K562 (cell line): ENCODE data around the gene ZNF140. TPM values are rescaled to one million over a fixed set of nuclear protein-coding genes. Genes with fewer than 3 reads are reported as not detected.
A peak's percentile ranks its signal among the peaks of the same experiment; 100 is the strongest.

Experiments used
- CAMTA2 ChIP-seq: fragments of 250-450 bp; sonication (Bioruptor Pico); conservative IDR thresholded peaks from 2 replicates; pipeline ENCODE4 v1.5.1; 2022
- CBX1 ChIP-seq: sonication (generic); IDR thresholded peaks from 2 replicates; pipeline ENCODE4 v1.6.1; 2016; ENCODE audit warnings: antibody characterized with exemption, low read depth, mild to moderate bottlenecking
- CGGBP1 ChIP-seq: fragments of 250-450 bp; sonication (Bioruptor Pico); IDR thresholded peaks from 2 replicates; pipeline ENCODE4 v1.9.0; 2021; ENCODE audit warnings: mild to moderate bottlenecking
- DEAF1 ChIP-seq: fragments of 450-650 bp; formaldehyde crosslinking; IDR thresholded peaks from 2 replicates; pipeline ENCODE4 v1.4.0; 2020; ENCODE audit warnings: mild to moderate bottlenecking, moderate library complexity
- EP400 ChIP-seq: fragments of 450-650 bp; IDR thresholded peaks from 2 replicates; pipeline ENCODE4 v1.6.1; 2017; ENCODE audit warnings: antibody characterized with exemption, mild to moderate bottlenecking, moderate library complexity
- ERF ChIP-seq: fragments of 450-650 bp; formaldehyde crosslinking; IDR thresholded peaks from 2 replicates; pipeline ENCODE4 v1.4.0; 2020; ENCODE audit warnings: mild to moderate bottlenecking, mixed read lengths
- FOXA1 ChIP-seq: fragments of 450-650 bp; IDR thresholded peaks from 2 replicates; pipeline ENCODE4 v1.6.1; 2016; ENCODE audit warnings: mild to moderate bottlenecking, borderline replicate concordance
- HMGN3 ChIP-seq: IDR thresholded peaks from 2 replicates; pipeline ENCODE4 v1.6.1; 2011; ENCODE audit warnings: borderline replicate concordance, low read depth, mild to moderate bottlenecking, mixed read lengths, low read length; ENCODE audit not compliant: insufficient read length; ENCODE audit errors: extremely low read depth
- NONO ChIP-seq, 2 experiments: fragments of 200-400 bp in 1 of 2; fragments of 450-650 bp in 1 of 2; formaldehyde crosslinking in 1 of 2; IDR thresholded peaks; 2 replicates each; pipeline ENCODE4 v1.6.1; 2017; ENCODE audit warnings: low read depth in 2 of 2, mild to moderate bottlenecking in 2 of 2, moderate library complexity in 2 of 2, low read length in 1 of 2
- POLR2B ChIP-seq: fragments of 450-650 bp; IDR thresholded peaks from 2 replicates; pipeline ENCODE4 v1.6.1; 2018; ENCODE audit warnings: low read depth; ENCODE audit not compliant: partially characterized antibody
- POU5F1 ChIP-seq: fragments of 150-350 bp; IDR thresholded peaks from 2 replicates; pipeline ENCODE4 v1.6.1; 2014; ENCODE audit warnings: borderline replicate concordance, low read length, low read depth, mild to moderate bottlenecking; ENCODE audit not compliant: partially characterized antibody
- RBM25 ChIP-seq: fragments of 200-400 bp; formaldehyde crosslinking; IDR thresholded peaks from 2 replicates; pipeline ENCODE4 v1.6.1; 2018; ENCODE audit warnings: low read length, low read depth, moderate library complexity; ENCODE audit not compliant: severe bottlenecking
- SP2 ChIP-seq: IDR thresholded peaks from 2 replicates; pipeline ENCODE4 v1.6.1; 2011; ENCODE audit warnings: mild to moderate bottlenecking, low read depth, low read length, moderate library complexity; ENCODE audit not compliant: poor library complexity, severe bottlenecking; ENCODE audit errors: extremely low read depth
- SRF ChIP-seq, 2 experiments: fragments of 250-450, 450-650 bp in 1 of 2; sonication (Bioruptor Pico) in 1 of 2; sonication (generic) in 1 of 2; formaldehyde crosslinking; IDR thresholded peaks; 2 replicates each; pipeline versions ENCODE4 v1.5.0 to v1.5.1; 2020 to 2022; ENCODE audit warnings: mild to moderate bottlenecking in 1 of 2, missing genetic modification reagents in 1 of 2
- TBL1XR1 ChIP-seq, 2 experiments: IDR thresholded peaks; 2 replicates each; pipeline ENCODE4 v1.6.1; 2012; ENCODE audit warnings: improper control_type of control experiment in 2 of 2, low read length in 2 of 2, mild to moderate bottlenecking in 1 of 2
- TEAD1 ChIP-seq, 2 experiments: fragments of 450-650 bp in 1 of 2; sonication (generic) in 1 of 2; formaldehyde crosslinking; IDR thresholded peaks; 2 replicates each; pipeline versions ENCODE4 v1.4.0 to v1.8.0; 2020 to 2022; ENCODE audit warnings: mild to moderate bottlenecking in 2 of 2, missing genetic modification reagents in 1 of 2
- U2AF1 ChIP-seq: fragments of 200-400 bp; formaldehyde crosslinking; optimal IDR thresholded peaks from 2 replicates; pipeline ENCODE3; 2017; ENCODE audit warnings: mild to moderate bottlenecking, low read depth, low read length, moderate library complexity
- ZBTB1 ChIP-seq: sonication (generic); formaldehyde crosslinking; IDR thresholded peaks from 2 replicates; pipeline ENCODE4 v1.8.1; 2023; ENCODE audit warnings: missing genetic modification reagents, low read depth, mild to moderate bottlenecking, borderline replicate concordance
- ZC3H11A ChIP-seq: IDR thresholded peaks from 2 replicates; pipeline ENCODE4 v1.6.1; 2012; ENCODE audit warnings: low read depth, low read length, improper control_type of control experiment
- ZFP36 ChIP-seq: fragments of 150-350 bp; IDR thresholded peaks from 2 replicates; pipeline ENCODE4 v1.6.1; 2018; ENCODE audit warnings: low read length, low read depth; ENCODE audit not compliant: partially characterized antibody
- ZNF224 ChIP-seq: sonication (generic); formaldehyde crosslinking; IDR thresholded peaks from 2 replicates; pipeline ENCODE4 v1.8.0; 2022; ENCODE audit warnings: mild to moderate bottlenecking, missing genetic modification reagents
- ZNF239 ChIP-seq: fragments of 250-450 bp; sonication (Bioruptor Pico); IDR thresholded peaks from 2 replicates; pipeline ENCODE4 v1.4.0; 2020; ENCODE audit warnings: mild to moderate bottlenecking
- ZNF347 ChIP-seq: fragments of 450-650 bp; formaldehyde crosslinking; IDR thresholded peaks from 2 replicates; pipeline ENCODE4 v1.4.0; 2020; ENCODE audit warnings: low read depth, mild to moderate bottlenecking, moderate library complexity
- ZNF408 ChIP-seq: fragments of 250-450 bp; sonication (Bioruptor Pico); IDR thresholded peaks from 2 replicates; pipeline ENCODE4 v1.4.0; 2020; ENCODE audit warnings: low read depth, mild to moderate bottlenecking, moderate library complexity
- ZNF512 ChIP-seq: IDR thresholded peaks from 2 replicates; pipeline ENCODE4 v1.6.1; 2016; ENCODE audit warnings: missing genetic modification characterization, missing compliant biosample characterization
- polyA plus RNA-seq, 8 experiments: library from polyadenylated mRNA; depleted of rRNA in 4 of 8; stranded (reverse) in 5 of 8; unstranded in 3 of 8; fragments of >200 nt; fragmentation: Nextera tagmentation in 2 of 8; fragmentation: Illumina TruSeq in 1 of 8; extraction: Ambion mirVana in 2 of 8; extraction: Trizol in 1 of 8; gene quantifications; 2 replicates each; pipeline versions ENCODE4 v1.2.1 to v1.2.3, GENCODE V29; 2011 to 2014; ENCODE audit warnings: inconsistent platforms in 1 of 8, missing spikeins in 1 of 8
- total RNA-seq, 7 experiments: library from RNA; depleted of rRNA in 6 of 7; stranded (reverse); fragments of >200 nt in 6 of 7; fragmentation: Illumina TruSeq in 2 of 7; extraction: Trizol in 2 of 7; gene quantifications; 2 replicates each; pipeline versions ENCODE4 v1.2.1 to v1.2.3, GENCODE V29; 2011 to 2021; ENCODE audit warnings: low replicate concordance in 1 of 7

Gene ZNF140
- total and polyA plus RNA-seq, 9 of the 15 experiments (the other 6 are each of a cell fraction or from before 2014, with no cell fraction given) = 1.6 to 10.9 (median 5.3) TPM

GRCh38 chr12:133080368-133081158 is at the start of gene ZNF140 (continued):
- TF ChIP-seq DEAF1 (CRISPR knock-in tag) = no peak
- no peak for TF ChIP-seq ZBTB1 (CRISPR knock-in tag)
- peak; percentile 73 for TF ChIP-seq POLR2B
- no peak for TF ChIP-seq ERF (CRISPR knock-in tag)
- no peak for TF ChIP-seq ZNF512
- no peak for TF ChIP-seq POU5F1
- TF ChIP-seq EP400 = peak; percentile 90
- no peak for TF ChIP-seq RBM25
- peak; percentile 84 for TF ChIP-seq HMGN3
- TF ChIP-seq SRF (CRISPR knock-in tag; IDR thresholded peaks at IDR 0.05) = no peak
- no peak for TF ChIP-seq SP2
- no peak for TF ChIP-seq FOXA1
- TF ChIP-seq ZNF408 (CRISPR knock-in tag) = no peak
- no peak for TF ChIP-seq NONO (IDR thresholded peaks at IDR 0.05; ENCODE audit: low read depth in 2 of 2, low read length in 1 of 2)
- peak in 1 of 2 experiments; percentile 48; a peak in 2 of 4 replicates for TF ChIP-seq TBL1XR1 (IDR thresholded peaks at IDR 0.05; ENCODE audit: low read length in 2 of 2)
- TF ChIP-seq TEAD1 (CRISPR knock-in tag; IDR thresholded peaks at IDR 0.05) = peak in 1 of 2 experiments; percentile 8; a peak in 2 of 4 replicates
- no peak for TF ChIP-seq ZFP36
- no peak for TF ChIP-seq CAMTA2 (CRISPR knock-in tag)
- peak; percentile 79 for TF ChIP-seq CBX1
- no peak for TF ChIP-seq ZNF224
- TF ChIP-seq CGGBP1 = no peak
- TF ChIP-seq ZNF239 (CRISPR knock-in tag) = no peak
- no peak for TF ChIP-seq U2AF1
- no peak for TF ChIP-seq ZNF347 (CRISPR knock-in tag)
- no peak for TF ChIP-seq ZC3H11A
